Measurements from ENCODE around the gene CCDC194.
"Not testable (repeated sequence)": the region's sequence is repeated elsewhere in the genome, so short reads cannot be mapped to it uniquely, and the experiment has no call there.

CCDC194 gene

DNA sequence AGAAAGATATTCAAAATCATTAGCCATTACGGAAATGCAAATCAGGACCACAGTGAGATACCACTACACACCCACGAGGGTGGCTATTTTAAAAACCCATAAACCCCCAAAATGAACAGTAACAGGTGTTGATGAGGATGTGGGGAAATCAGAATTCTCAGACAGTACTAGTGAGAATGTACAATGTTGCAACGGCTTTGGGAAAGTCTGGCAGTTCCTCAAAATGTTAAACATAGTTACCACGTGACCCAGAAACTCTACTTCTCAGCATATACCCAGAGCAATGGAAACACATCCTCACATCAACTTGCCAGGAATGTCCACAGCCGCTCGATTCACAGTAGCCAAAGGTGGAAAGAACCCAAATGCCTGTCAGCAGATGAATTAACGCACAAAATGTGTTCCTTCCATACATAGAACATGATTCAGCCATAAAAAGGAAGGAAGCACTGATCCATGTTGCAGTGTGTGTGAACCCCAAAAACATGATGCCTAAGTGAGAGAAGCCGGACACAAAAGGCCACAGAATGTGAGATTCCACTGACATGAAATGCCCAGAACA lies 23.9 kb downstream of the CCDC194 start:
- H3K4me3 ChIP-seq (ENCODE audit: low read depth, low read length): no peak overlapping the region
- TF ChIP-seq, protein P1, sequence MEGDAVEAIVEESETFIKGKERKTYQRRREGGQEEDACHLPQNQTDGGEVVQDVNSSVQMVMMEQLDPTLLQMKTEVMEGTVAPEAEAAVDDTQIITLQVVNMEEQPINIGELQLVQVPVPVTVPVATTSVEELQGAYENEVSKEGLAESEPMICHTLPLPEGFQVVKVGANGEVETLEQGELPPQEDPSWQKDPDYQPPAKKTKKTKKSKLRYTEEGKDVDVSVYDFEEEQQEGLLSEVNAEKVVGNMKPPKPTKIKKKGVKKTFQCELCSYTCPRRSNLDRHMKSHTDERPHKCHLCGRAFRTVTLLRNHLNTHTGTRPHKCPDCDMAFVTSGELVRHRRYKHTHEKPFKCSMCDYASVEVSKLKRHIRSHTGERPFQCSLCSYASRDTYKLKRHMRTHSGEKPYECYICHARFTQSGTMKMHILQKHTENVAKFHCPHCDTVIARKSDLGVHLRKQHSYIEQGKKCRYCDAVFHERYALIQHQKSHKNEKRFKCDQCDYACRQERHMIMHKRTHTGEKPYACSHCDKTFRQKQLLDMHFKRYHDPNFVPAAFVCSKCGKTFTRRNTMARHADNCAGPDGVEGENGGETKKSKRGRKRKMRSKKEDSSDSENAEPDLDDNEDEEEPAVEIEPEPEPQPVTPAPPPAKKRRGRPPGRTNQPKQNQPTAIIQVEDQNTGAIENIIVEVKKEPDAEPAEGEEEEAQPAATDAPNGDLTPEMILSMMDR (IDR thresholded peaks at IDR 0.05; ENCODE audit: low read depth, low read length): no peak

DNA sequence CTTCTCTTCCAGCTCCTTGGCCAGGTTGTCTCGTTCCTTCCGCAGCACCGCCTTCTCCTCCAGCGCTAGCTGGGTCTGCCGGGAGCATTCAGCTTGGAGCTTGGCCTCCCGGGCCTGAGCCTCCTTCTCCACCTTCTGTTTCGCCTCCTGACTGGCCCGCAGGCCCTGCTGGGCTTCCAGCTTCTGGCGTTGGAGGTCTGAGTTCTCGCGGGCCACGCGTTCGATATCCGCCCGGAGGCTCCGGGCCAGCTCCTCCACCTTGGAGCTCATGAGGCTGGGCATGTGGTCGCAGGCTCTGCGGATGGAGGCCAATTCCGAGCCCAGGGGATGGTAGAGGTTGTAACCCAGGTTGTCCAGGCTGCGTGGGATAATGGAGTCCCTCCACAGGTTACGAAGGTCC lies 28.6 kb downstream of the CCDC194 start:
- TF ChIP-seq, protein P1 (IDR thresholded peaks at IDR 0.05; ENCODE audit: low read depth, low read length): no peak
- H3K4me3 ChIP-seq (ENCODE audit: low read depth, low read length): no peak overlapping the region

DNA sequence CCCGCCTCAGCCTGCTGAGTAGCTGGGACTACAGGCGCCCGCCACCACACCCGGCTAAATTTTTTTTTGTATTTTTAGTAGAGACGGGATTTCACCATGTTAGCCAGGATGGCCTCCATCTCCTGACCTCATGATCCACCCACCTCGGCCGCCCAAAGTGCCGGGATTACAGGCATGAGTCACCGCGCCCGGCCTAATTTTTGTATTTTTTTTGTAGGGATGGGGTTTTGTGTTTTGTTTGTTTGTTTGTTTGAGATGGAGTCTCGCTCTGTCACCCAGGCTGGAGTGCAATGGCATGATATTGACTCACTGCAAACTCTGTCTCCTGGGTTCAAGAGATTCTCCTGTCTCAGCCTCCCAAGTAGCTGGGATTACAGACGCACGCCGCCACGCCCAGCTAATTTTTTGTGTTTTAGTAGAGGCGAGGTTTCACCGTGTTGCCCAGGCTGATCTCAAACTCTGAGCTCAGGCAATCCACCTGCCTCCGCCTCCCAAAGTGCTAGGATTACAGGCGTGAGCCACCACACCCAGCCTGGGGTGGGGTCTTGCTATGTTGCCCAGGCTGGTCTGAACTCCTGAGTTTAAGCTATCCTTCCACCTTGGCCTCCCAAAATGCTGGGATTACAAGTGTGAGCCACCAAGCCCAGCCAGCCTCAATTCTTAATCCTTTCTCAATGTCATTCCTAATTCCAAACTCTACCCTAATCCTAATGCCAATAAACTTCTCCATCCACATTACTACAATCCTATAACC lies 30.0 kb downstream of the CCDC194 start:
- not testable (repeated sequence) for H3K4me3 ChIP-seq (ENCODE audit: low read depth, low read length)

DNA sequence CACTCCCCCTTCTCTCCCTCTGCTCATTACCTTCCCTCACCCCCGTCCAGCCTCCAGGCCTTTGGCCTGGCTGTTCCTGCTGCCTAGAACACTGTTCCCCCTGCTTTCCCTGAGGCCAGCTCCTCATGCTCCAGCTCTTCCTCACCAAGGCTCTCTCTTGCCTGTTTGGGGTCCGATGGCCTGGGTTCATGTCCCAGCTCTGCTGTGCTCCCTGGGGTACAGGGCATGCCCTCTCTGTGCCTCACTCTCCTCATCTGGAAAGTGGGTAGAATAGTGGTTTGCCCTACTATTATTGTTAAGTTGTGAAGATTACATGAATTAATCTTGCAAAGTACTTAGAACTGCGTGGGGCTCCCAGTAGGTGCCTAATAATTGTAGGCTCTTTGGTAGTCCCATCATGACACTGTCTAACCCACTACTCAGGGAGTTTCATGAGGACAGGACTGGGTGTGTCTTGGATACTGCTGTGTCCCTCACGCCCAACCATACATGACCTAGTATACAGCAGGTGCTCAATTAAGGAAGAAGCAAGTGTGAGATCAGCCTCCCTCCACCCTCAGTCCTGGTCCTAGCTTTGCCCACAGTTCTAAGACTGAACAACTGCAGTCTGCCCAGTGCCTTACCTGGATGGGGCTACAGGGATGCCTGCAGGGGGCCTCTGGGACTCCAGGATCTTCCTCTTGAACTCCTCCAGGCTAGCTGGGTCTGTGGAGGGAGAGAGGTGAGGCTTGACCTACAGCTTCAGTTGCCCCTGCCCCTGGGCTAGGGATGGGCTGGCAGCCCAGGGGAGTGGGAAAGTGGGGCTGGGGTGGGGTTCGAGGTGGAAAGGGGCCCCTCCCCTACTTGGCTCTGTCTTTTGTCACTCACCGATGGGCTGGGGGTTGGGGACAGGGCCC lies 33.8 kb downstream of the CCDC194 start:
- TF ChIP-seq, protein P1 (IDR thresholded peaks at IDR 0.05; ENCODE audit: low read depth, low read length): no peak
- H3K4me3 ChIP-seq (ENCODE audit: low read depth, low read length): no peak overlapping the region

DNA sequence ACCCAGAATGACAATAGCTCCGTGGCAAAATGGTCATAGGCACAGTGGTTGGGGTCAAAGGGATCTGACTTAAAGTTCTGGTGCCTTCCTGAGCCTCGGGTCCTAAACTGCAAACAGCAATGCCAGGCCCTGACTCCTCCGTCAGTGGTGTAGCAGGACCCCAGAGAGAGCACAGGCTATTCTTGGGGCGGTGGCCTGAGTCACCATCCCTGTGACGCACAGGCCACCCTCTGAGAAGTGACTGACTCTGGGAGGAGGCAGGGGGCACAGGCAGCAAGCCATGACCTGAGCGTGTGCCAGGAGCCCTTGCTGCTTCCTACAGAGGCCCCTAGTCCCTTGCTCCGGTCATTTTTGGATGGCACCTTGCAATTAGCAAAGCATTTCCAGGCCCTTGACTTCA lies 35.6 kb downstream of the CCDC194 start:
- TF ChIP-seq, protein P1 (IDR thresholded peaks at IDR 0.05; ENCODE audit: low read depth, low read length): no peak
- H3K4me3 ChIP-seq (ENCODE audit: low read depth, low read length): no peak overlapping the region

DNA sequence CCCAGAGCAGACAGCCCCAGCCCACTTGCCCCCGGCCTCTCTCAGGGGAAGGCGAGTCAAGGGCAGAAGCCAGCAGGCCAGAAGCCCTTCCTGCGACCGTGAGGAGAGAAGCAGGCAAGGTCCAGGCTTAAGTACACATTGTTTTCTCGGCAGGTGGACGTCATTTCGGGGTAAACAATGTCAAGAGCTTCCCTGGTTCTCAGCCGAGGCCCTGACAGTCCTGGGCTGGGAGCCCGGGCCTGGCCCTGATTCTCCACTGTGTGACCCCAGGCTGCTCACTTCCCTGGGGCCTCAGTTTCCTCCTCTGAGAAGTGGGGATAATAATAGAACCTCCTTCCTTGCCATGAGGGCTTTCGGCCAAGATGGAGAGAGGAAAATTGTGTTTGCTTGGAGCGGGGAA lies 36.3 kb downstream of the CCDC194 start:
- TF ChIP-seq, protein P1 (IDR thresholded peaks at IDR 0.05; ENCODE audit: low read depth, low read length): no peak

DNA sequence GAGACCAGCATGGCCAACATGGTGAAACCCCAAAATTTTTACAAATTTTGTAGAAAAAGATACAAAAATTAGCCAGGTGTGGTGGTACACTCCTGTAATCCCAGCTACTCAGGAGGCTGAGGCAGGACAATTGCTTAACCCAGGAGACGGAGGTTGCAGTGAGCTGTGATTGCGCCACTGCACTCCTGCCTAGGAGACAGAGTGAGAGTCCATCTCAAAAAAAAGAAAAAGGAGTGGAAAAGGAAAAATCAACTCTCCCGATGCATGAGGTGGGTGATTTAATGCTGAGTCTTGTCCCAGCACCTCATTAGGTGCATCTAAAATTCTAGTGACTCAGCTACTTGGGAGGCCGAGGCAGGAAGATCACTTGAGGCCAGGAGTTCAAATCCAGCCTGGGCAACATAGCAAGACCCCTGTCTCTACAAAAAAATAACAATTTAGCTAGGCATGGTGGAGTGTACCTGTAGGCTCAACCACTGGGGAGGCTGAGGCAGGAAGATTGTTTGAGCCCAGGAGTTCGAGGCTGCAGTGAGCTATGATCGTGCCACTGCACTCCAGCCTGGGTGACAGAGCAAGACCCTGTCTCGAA lies 36.8 kb downstream of the CCDC194 start:
- TF ChIP-seq, protein P1 (IDR thresholded peaks at IDR 0.05; ENCODE audit: low read depth, low read length): no peak
- H3K4me3 ChIP-seq (ENCODE audit: low read depth, low read length): no peak overlapping the region

More for the DNA sequence above, 36.3 kb downstream of the CCDC194 start:
- no peak overlapping the region for H3K4me3 ChIP-seq (ENCODE audit: low read depth, low read length)

All from WI38 (cell line).